H1 (cell line): Measurements from ENCODE around the gene LRRC45. TPM values are rescaled to one million over a fixed set of nuclear protein-coding genes. Genes with fewer than 3 reads are reported as not detected.
A peak's percentile ranks its signal among the peaks of the same experiment; 100 is the strongest.

Source experiments
- CTCF ChIA-PET: fragments of 300-600 bp; sonication (Branson Sonifier 250); formaldehyde crosslinking; loops from one replicate; lab custom pipeline; 2021; ENCODE audit not compliant: partially characterized antibody; lab: Charles Lee
- POLR2A ChIA-PET: fragments of 300-600 bp; sonication (Branson Sonifier 250); formaldehyde crosslinking; loops from one replicate; lab custom pipeline; 2021; ENCODE audit warnings: inconsistent platforms; ENCODE audit not compliant: partially characterized antibody; lab: Charles Lee
- DNase-seq, 2 experiments: peaks; one replicate each; pipeline versions ENCODE4 v3.0.0 to v3.0.0-alpha.2; 2010 to 2022; ENCODE audit warnings: low spot score in 2 of 2, low read depth in 1 of 2, mixed read lengths in 1 of 2
- FAIRE-seq: peaks from 2 replicates; lab custom pipeline; 2011; peaks lifted over from hg19 to GRCh38; lab: Jason Lieb, UNC
- H2AFZ ChIP-seq: 2 replicates; pipeline ENCODE4 v1.8.1; 2012; ENCODE audit warnings: low read length, inconsistent platforms
- H2AK5ac ChIP-seq: 2 replicates; pipeline ENCODE4 v1.6.1; 2013; ENCODE audit warnings: low read depth, low read length
- H2BK120ac ChIP-seq: replicated peaks from 2 replicates; pipeline ENCODE3; 2013; ENCODE audit warnings: low read depth, low read length, inconsistent platforms
- H2BK12ac ChIP-seq: 2 replicates; pipeline ENCODE4 v1.6.1; 2013; ENCODE audit warnings: low read depth, low read length
- H2BK15ac ChIP-seq: 2 replicates; pipeline ENCODE4 v1.6.1; 2013; ENCODE audit warnings: low read length
- H2BK20ac ChIP-seq: 2 replicates; pipeline ENCODE4 v1.6.1; 2013; ENCODE audit warnings: low read length
- H2BK5ac ChIP-seq: 2 replicates; pipeline ENCODE4 v1.6.1; 2013; ENCODE audit warnings: low read depth, low read length
- H3K14ac ChIP-seq: 2 replicates; pipeline ENCODE4 v1.6.1; 2013; ENCODE audit warnings: inconsistent platforms; ENCODE audit not compliant: insufficient read length
- H3K18ac ChIP-seq: 2 replicates; pipeline ENCODE4 v1.6.1; 2013; ENCODE audit warnings: low read length; ENCODE audit errors: extremely low read depth
- H3K23ac ChIP-seq: 2 replicates; pipeline ENCODE4 v1.6.1; 2013; ENCODE audit warnings: inconsistent platforms; ENCODE audit not compliant: insufficient read length
- H3K23me2 ChIP-seq: 2 replicates; pipeline ENCODE4 v1.6.1; 2013; ENCODE audit warnings: low read depth, low read length
- H3K27ac ChIP-seq: 2 replicates; pipeline ENCODE4 v1.6.1; 2011; ENCODE audit warnings: low read depth, low read length, inconsistent platforms
- H3K27me3 ChIP-seq, 4 experiments: replicated peaks in 1 of 4; 1 replicate in 1 of 4; 2 replicates in 3 of 4; pipeline versions ENCODE4 v1.6.1 to v1.8.1; 2011 to 2013; ENCODE audit warnings: low read length in 3 of 4, mild to moderate bottlenecking in 3 of 4, inconsistent platforms in 2 of 4, mixed read lengths in 2 of 4, moderate library complexity in 1 of 4; ENCODE audit not compliant: control insufficient read depth in 3 of 4, insufficient read depth in 3 of 4; ENCODE audit errors: extremely low read depth in 1 of 4
- H3K36me3 ChIP-seq, 4 experiments: 2 replicates each; pipeline versions ENCODE4 v1.6.1 to v1.8.1; 2011 to 2013; ENCODE audit warnings: mild to moderate bottlenecking in 4 of 4, low read length in 3 of 4, moderate library complexity in 2 of 4, control low read depth in 1 of 4, inconsistent platforms in 1 of 4; ENCODE audit not compliant: insufficient read depth in 4 of 4, control insufficient read depth in 2 of 4
- H3K4ac ChIP-seq: replicated peaks from 2 replicates; pipeline ENCODE3; 2013; ENCODE audit warnings: low read length, low read depth, mixed read lengths, inconsistent platforms; ENCODE audit not compliant: insufficient read length
- H3K4me1 ChIP-seq, 4 experiments: replicated peaks in 1 of 4; 1 replicate in 1 of 4; 2 replicates in 3 of 4; pipeline versions ENCODE4 v1.6.1 to v1.8.1; 2011 to 2013; ENCODE audit warnings: low read length in 3 of 4, inconsistent platforms in 2 of 4, mixed read lengths in 1 of 4; ENCODE audit not compliant: insufficient read depth in 4 of 4, control insufficient read depth in 3 of 4
- H3K4me2 ChIP-seq, 2 experiments: 2 replicates each; pipeline versions ENCODE4 v1.6.1 to v1.8.1; 2011 to 2013; ENCODE audit warnings: low read depth in 2 of 2, low read length in 2 of 2, control low read depth in 1 of 2, inconsistent platforms in 1 of 2, mild to moderate bottlenecking in 1 of 2; ENCODE audit not compliant: insufficient read depth in 1 of 2
- H3K4me3 ChIP-seq, 4 experiments: fragments of 200-600, 300-600 bp in 1 of 4; sonication (generic), shearing (Covaris generic), sonication (Bioruptor Twin) in 1 of 4; 2 replicates each; pipeline versions ENCODE4 v1.5.1 to v1.8.1; 2011 to 2016; ENCODE audit warnings: low read length in 4 of 4, low read depth in 3 of 4, control low read depth in 2 of 4, inconsistent platforms in 2 of 4, mild to moderate bottlenecking in 2 of 4, mixed read lengths in 1 of 4, moderate library complexity in 1 of 4; ENCODE audit not compliant: insufficient read depth in 2 of 4; ENCODE audit errors: extremely low read depth in 1 of 4
- H3K56ac ChIP-seq: replicated peaks from 2 replicates; pipeline ENCODE3; 2013; ENCODE audit warnings: low read depth, mild to moderate bottlenecking, mixed read lengths, low read length, inconsistent platforms; ENCODE audit not compliant: insufficient read length
- H3K79me1 ChIP-seq: 2 replicates; pipeline ENCODE4 v1.6.1; 2013; ENCODE audit warnings: low read depth, low read length, control low read depth
- H3K79me2 ChIP-seq, 2 experiments: 2 replicates each; pipeline versions ENCODE4 v1.6.1 to v1.8.1; 2012 to 2013; ENCODE audit warnings: low read length in 2 of 2, mild to moderate bottlenecking in 2 of 2, inconsistent platforms in 1 of 2; ENCODE audit not compliant: insufficient read depth in 2 of 2, control insufficient read depth in 1 of 2
- H3K9ac ChIP-seq, 4 experiments: replicated peaks in 1 of 4; 1 replicate in 1 of 4; 2 replicates in 3 of 4; pipeline versions ENCODE4 v1.6.1 to v1.8.1; 2011 to 2013; ENCODE audit warnings: low read depth in 3 of 4, low read length in 3 of 4, control low read depth in 2 of 4, mild to moderate bottlenecking in 2 of 4, moderate library complexity in 2 of 4, inconsistent platforms in 1 of 4; ENCODE audit errors: extremely low read depth in 1 of 4
- H3K9me3 ChIP-seq, 2 experiments: 2 replicates each; pipeline versions ENCODE4 v1.6.1 to v1.8.1; 2012 to 2013; ENCODE audit warnings: mild to moderate bottlenecking in 2 of 2, moderate library complexity in 2 of 2, control low read depth in 1 of 2, inconsistent platforms in 1 of 2, low read depth in 1 of 2, low read length in 1 of 2, mixed read lengths in 1 of 2; ENCODE audit not compliant: insufficient read depth in 2 of 2
- H4K20me1 ChIP-seq, 2 experiments: replicated peaks in 1 of 2; 2 replicates each; pipeline versions ENCODE3 to v1.8.1; 2011 to 2013; ENCODE audit warnings: inconsistent platforms in 2 of 2, low read length in 2 of 2, mild to moderate bottlenecking in 1 of 2; ENCODE audit not compliant: insufficient read depth in 2 of 2, control insufficient read depth in 1 of 2
- H4K5ac ChIP-seq: 2 replicates; pipeline ENCODE4 v1.6.1; 2013; ENCODE audit warnings: low read length, low read depth, mixed read lengths, inconsistent platforms; ENCODE audit not compliant: insufficient read length
- H4K8ac ChIP-seq: 2 replicates; pipeline ENCODE4 v1.8.0; 2013; ENCODE audit warnings: mild to moderate bottlenecking, moderate library complexity, low read length, inconsistent platforms; ENCODE audit not compliant: insufficient read depth; ENCODE audit errors: extremely low read depth
- H4K91ac ChIP-seq: replicated peaks from 2 replicates; pipeline ENCODE3; 2013; ENCODE audit warnings: low read length, mixed read lengths, inconsistent platforms; ENCODE audit not compliant: insufficient read length
- CTCF ChIP-seq, 3 experiments: IDR thresholded peaks; 1 replicate in 2 of 3; 2 replicates in 1 of 3; pipeline versions ENCODE4 v1.5.1 to v1.6.1; 2011; ENCODE audit warnings: low read length in 3 of 3, mild to moderate bottlenecking in 3 of 3, inconsistent platforms in 2 of 3, low read depth in 1 of 3, moderate library complexity in 1 of 3; ENCODE audit not compliant: insufficient read depth in 1 of 3; ENCODE audit errors: control extremely low read depth in 1 of 3
- NANOG ChIP-seq: IDR thresholded peaks from 2 replicates; pipeline ENCODE4 v1.6.1; 2011; ENCODE audit warnings: low read length, low read depth, mild to moderate bottlenecking, inconsistent platforms; ENCODE audit not compliant: insufficient read depth, poor library complexity, severe bottlenecking
- PHF8 ChIP-seq: fragments of 200-600 bp; sonication (generic); conservative IDR thresholded peaks from 2 replicates; pipeline ENCODE4 v1.7.1; 2012; ENCODE audit warnings: low read depth, mild to moderate bottlenecking, inconsistent platforms, low read length, moderate library complexity
- USF2 ChIP-seq: IDR thresholded peaks from 2 replicates; pipeline ENCODE4 v1.6.1; 2011; ENCODE audit warnings: low read length, improper control_type of control experiment
- WGBS, 2 experiments: shearing (Covaris generic) in 1 of 2; methylation state at CpG; one replicate each; pipeline versions ENCODE4 v1.1.6 to v1.1.7; 2013 to 2015; ENCODE audit warnings: low lambda C conversion rate in 2 of 2, mixed read lengths in 2 of 2, inconsistent platforms in 1 of 2, low coverage in 1 of 2, missing lambda C conversion rate in 1 of 2; ENCODE audit not compliant: insufficient replicate concordance in 2 of 2, insufficient coverage in 1 of 2, insufficient read length in 1 of 2; ENCODE audit errors: extremely low coverage in 1 of 2, missing lambda C conversion rate in 1 of 2; 5-methylcytosine and 5-hydroxymethylcytosine counted together
- polyA plus RNA-seq, 7 experiments: library from polyadenylated mRNA; depleted of rRNA in 3 of 7; stranded (reverse) in 5 of 7; unstranded in 2 of 7; fragments of >200 nt in 5 of 7; fragments of 200-250 nt in 2 of 7; gene quantifications; 1 replicate in 5 of 7; 2 replicates in 1 of 7; 4 replicates in 1 of 7; pipeline versions ENCODE4 v1.2.1 to v1.2.3, GENCODE V29; 2011 to 2013; ENCODE audit warnings: missing spikeins in 2 of 7, mixed read lengths in 2 of 7
- total RNA-seq: library from RNA; stranded (reverse); fragmentation: NEBNext Ultra II Directional; extraction: Animal tissue kit (Norgen Biotek cat#: 25700); gene quantifications from 2 replicates; pipeline ENCODE4 v1.2.1, GENCODE V29; 2021

The LRRC45 gene
- total and polyA plus RNA-seq, 2 of the 8 experiments (the other 6 are each of a cell fraction or from before 2014, with no cell fraction given), result 11.5 to 29.0 TPM

- H2BK20ac ChIP-seq, result no peak overlapping the region
- no peaks in the 10 kb centered on the region; a peak in 1 of 7 replicates for H3K27me3 ChIP-seq
- no peak overlapping the region for H2BK15ac ChIP-seq
- 87% methylated on average over 16 of the region's 21 CpGs; no CpG with 5 or more reads in 1 of the 2 experiments for WGBS, 2 experiments
- H3K79me1 ChIP-seq, result peaks cover 5% of the 10 kb centered on the region
- no peaks in the 10 kb centered on the region for H3K79me2 ChIP-seq
- H3K18ac ChIP-seq, result no peak overlapping the region
- H2AFZ ChIP-seq, result no peak overlapping the region
- no peak overlapping the region for H3K23ac ChIP-seq
- H4K91ac ChIP-seq, result no peak overlapping the region
- H3K9me3 ChIP-seq, result no peaks in the 10 kb centered on the region
- H4K20me1 ChIP-seq, result peaks cover 17 to 26% of the 10 kb centered on the region in 2 experiments
- H2BK5ac ChIP-seq, result no peak overlapping the region
- H3K27ac ChIP-seq, result no peak overlapping the region
- H3K4ac ChIP-seq, result no peak overlapping the region
- no peaks in the 10 kb centered on the region for H3K23me2 ChIP-seq
- no peak overlapping the region for H2BK12ac ChIP-seq
- H3K4me3 ChIP-seq, result no peak overlapping the region
- DNase-seq, result no peak
- H2AK5ac ChIP-seq, result no peak overlapping the region
- H3K4me1 ChIP-seq, result no peaks in the 10 kb centered on the region
- H3K4me2 ChIP-seq, result no peak overlapping the region
- POLR2A ChIA-PET, result interaction anchor here (1.1 to 12.5 kb wide), 15 partner anchors 11 to 211 kb away, joined by 3 to 105 read pairs (median 7); partner anchors contain the start of genes DUS1L, FASN, GPS1 and RAC3
- H3K56ac ChIP-seq, result no peak overlapping the region
- no peak overlapping the region for H3K9ac ChIP-seq
- TF ChIP-seq PHF8 (no peak), CTCF (IDR thresholded peaks at IDR 0.05; ENCODE audit: control extremely low read depth in 1 of 3, insufficient read depth in 1 of 3, low read depth in 1 of 3, low read length in 3 of 3) (peak in 1 of 3 experiments; percentile 8; a peak in 1 of 4 replicates), USF2 (no peak), NANOG (no peak)
- TF ChIP-seq, all 59 proteins: peak for 1
- Histone ChIP-seq H4K8ac (no peak overlapping the region), H4K5ac (no peak overlapping the region), H3K36me3 (peaks cover 21 to 43% (median 30%) of the 10 kb centered on the region in 4 experiments), H3K14ac (no peak overlapping the region), H2BK120ac (no peak overlapping the region)
- FAIRE-seq, result no peak
- CTCF ChIA-PET, result interaction anchor here (0.8 to 2.7 kb wide), 11 partner anchors 11 to 207 kb away, joined by 3 to 16 read pairs (median 3); partner anchors contain the start of gene FASN
Measured at GRCh38 chr17:82076785-82077591, 53.9 kb downstream of the LRRC45 start.
